T-helper 9 cell (primary cell): ENCODE measurements around the gene TMEFF1.
A peak's percentile ranks its signal among the peaks of the same experiment; 100 is the strongest.
"Not testable (repeated sequence)": the region's sequence is repeated elsewhere in the genome, so short reads cannot be mapped to it uniquely, and the experiment has no call there.

Source experiments
- DNase-seq: peaks from one replicate; pipeline ENCODE4 v3.0.0-alpha.2; 2020

The TMEFF1 gene

GRCh38 chr9:100498592-100498991 is 25.6 kb downstream of the TMEFF1 start:
- DNase-seq, result no peak

- DNase-seq, result no peak
Measured at GRCh38 chr9:100499460-100499859, 26.5 kb downstream of the TMEFF1 start.

DNA sequence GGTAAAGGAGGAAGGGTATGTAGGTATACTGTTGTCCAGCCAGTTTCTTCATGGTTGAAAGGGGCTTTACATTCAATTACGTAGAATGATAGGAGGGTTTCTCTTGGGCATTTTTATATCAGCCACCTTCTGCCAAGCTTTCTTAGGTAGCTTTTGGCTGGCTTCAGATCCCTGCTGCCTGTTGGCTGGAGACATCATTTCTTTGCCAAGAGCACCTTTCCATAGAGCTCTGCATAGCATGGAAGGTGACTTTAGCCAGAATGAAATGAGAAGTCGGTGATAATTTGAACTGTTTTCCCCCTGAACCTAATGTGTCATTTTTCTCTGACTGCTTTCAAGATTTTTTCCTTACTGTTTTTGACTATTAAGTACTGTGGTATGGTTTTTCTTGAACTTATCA is 26.9 kb downstream of the TMEFF1 start:
- no peak for DNase-seq

GRCh38 chr9:100505564-100506159 is 32.7 kb downstream of the TMEFF1 start:
- DNase-seq, result peak; percentile 38

GRCh38 chr9:100507350-100507749 is 34.4 kb downstream of the TMEFF1 start:
- not testable (repeated sequence) for DNase-seq

DNA sequence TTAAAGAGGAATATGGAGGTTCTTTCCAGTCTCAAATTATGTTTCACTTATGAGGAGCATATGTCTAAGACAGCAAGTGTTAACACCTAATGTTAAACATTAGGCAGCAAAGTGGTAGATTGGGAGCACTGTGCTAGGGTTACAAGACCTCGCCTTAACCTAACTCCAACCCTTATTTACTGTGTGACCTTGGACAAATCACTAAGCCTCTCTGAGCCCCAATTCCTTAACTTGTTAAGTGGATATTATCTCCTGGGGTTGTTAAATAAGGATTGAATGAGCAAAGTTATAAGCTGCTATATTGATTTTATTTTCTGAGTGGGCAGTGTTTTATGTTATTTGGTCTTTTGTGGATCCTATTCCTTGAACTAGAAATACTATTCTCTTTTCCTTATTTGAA is 38.3 kb downstream of the TMEFF1 start:
- DNase-seq, result no peak

- DNase-seq, result no peak
Measured at GRCh38 chr9:100515578-100516494, 42.9 kb downstream of the TMEFF1 start.

DNA sequence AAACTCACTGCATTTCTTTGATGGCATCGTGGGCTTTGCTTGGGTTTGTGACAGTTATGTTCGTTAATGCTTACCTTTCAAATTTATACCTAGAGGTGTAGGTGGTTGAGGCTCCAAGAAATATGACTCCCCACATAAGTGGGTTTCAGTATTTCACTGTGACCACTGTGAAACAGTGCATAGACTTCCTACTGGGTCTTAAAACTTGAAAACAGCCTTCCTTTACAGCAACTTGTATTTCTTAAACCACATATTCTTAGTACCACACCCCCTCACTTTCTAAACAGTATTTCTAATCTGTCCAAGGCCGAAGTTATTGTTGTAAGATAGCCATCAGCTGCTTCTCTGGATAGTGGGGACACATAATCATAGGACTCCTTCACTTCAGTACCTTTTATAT is 48.3 kb downstream of the TMEFF1 start:
- DNase-seq, result no peak

- DNase-seq, result no peak
Measured at GRCh38 chr9:100525563-100525962, 52.6 kb downstream of the TMEFF1 start.

- not testable (repeated sequence) for DNase-seq
Measured at GRCh38 chr9:100527180-100527794, 54.3 kb downstream of the TMEFF1 start.

- no peak for DNase-seq
Measured at GRCh38 chr9:100534401-100534800, 61.5 kb downstream of the TMEFF1 start.

DNA sequence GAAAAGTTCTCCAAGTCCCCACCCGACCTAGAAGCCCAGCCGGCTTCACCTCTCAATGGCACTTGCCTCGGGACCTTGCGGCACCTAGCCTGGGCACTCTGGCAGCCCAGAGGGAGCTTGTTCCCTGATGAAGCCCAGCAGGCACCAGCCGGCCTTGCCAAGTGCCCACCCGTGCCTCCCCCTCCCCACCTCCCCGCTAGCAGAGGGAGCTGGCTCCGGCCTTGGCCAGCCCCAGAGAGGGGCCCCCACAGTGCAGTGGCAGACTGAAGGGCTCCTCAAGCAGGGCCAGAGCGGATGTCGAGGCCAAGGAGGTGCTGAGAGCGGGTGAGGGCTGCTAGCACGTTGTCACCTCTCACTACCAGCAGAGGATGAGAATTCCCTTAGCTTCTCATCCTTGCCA is 67.4 kb downstream of the TMEFF1 start:
- no peak for DNase-seq

DNA sequence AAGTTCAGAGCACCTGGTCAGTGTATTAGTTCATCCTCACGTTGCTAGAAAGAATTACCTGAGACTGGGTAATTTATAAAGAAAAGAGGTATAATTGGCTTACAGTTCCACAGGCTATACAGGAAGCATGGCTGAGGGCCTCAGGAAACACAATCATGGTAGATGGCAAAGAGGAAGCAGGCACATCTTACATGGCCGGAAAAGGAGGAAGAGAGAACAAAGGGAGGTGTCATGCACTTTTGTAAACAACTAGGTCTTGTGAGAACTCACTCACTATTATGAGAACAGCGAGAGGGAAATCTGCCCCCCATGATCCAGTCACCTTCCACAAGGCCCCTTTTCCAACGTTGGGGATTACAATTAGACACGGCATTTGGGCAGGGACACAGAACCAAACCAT is 76.1 kb downstream of the TMEFF1 start:
- DNase-seq, result no peak

GRCh38 chr9:100554935-100555401 is 82.0 kb downstream of the TMEFF1 start:
- no peak for DNase-seq

DNA sequence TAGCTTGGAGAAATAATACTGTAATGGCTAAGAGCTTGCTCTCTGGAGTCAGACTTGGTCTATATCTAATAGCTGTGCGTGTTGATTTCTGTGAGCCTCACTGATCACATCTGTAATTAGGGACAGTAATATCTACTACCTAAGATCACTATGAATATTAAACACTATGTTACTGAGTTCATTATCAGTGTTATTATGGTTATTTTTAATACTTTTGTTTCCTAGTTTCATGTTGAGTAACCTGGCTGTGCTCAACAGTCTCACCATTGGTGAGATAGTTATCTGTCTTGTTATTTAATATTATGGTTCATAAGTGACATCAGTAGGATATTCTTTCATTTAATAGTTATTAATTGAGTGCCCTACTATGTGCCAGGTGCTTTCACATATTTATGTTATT is 82.5 kb downstream of the TMEFF1 start:
- DNase-seq, result no peak

- DNase-seq, result no peak
Measured at GRCh38 chr9:100557053-100557452, 84.1 kb downstream of the TMEFF1 start.

- no peak for DNase-seq
Measured at GRCh38 chr9:100561256-100561655, 88.3 kb downstream of the TMEFF1 start.

- no peak for DNase-seq
Measured at GRCh38 chr9:100567856-100568255, 94.9 kb downstream of the TMEFF1 start.

DNA sequence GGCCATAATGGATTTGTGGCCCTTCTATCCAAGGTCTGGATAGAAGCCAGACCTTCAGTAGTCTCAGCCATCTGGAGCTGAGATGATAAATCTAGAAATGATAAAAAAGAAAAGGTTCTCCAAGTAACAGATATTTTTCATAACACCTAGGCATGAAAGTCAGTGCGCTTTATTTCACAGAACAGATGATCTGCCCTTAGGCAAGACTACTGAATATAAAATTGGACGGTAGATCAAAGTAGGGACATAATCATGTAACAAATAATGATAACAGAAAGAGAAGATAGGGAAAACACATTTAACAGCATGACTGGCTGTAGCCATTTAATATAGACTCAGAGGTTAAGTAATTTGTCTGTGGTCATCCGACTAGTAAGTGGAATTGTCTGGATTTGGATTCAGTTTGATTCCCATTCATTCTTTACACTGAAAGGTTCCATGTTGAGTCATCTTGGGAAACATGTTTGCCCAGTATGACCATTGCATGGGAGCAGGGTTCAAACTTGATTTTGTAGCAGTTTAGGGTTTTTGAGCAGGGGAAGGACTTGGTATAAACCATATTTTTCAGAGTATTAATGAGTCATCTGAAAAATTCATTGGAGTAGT is 100.8 kb downstream of the TMEFF1 start:
- no peak for DNase-seq

GRCh38 chr9:100575006-100575405 is 102.1 kb downstream of the TMEFF1 start:
- DNase-seq, result no peak

- no peak for DNase-seq
Measured at GRCh38 chr9:100575765-100576386, 102.9 kb downstream of the TMEFF1 start.

DNA sequence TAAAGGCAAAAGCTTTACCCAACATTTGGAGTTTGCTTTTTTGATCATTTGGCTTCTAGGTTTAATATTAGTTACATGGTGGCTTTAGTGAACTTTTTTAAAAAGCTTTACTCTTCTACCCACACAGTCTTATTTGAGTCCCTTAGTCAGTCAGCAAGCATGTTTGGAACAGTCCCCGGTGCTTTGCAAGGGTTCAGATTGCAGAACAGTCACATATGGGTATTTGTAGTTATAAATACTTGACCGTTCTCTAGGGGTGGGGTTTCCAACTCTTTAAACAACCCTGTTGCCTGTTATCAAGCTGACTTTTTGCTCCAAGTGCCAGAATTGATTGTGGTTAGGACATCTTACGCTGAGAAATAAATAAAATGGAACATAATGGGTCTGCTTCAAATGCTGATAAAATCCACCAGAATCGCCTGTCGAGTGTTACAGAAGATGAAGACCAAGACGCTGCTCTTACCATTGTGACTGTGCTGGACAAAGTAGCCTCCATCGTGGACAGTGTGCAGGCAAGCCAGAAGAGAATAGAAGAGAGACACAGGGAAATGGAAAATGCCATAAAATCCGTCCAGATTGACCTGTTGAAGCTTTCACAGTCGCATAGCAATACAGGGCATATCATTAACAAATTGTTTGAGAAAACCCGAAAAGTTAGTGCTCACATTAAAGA is 105.0 kb downstream of the TMEFF1 start, which contains the start of gene CAVIN4:
CAVIN4 (plus strand) TSS at position 304 of the 673 bp plus-strand sequence; CDS start at position 369, 65 bp downstream.
- DNase-seq, result no peak
